Stomach (tissue), 4 donors: ENCODE data around the gene ZEB1.

Source experiments
- CTCF ChIP-seq, 7 experiments: fragments of 450-650 bp in 4 of 7; fragments of 200-600 bp in 3 of 7; sonication (generic) in 3 of 7; IDR thresholded peaks; one replicate each; pipeline ENCODE4 v1.5.1; 2016 to 2019; ENCODE audit warnings: antibody characterized with exemption in 7 of 7, control low read depth in 2 of 7, mild to moderate bottlenecking in 1 of 7
- POLR2A ChIP-seq, 4 donors: fragments of 450-650 bp; IDR thresholded peaks; one replicate each; pipeline ENCODE4 v1.6.1; 2016; ENCODE audit warnings: antibody characterized with exemption in 4 of 4, control low read depth in 2 of 4, mild to moderate bottlenecking in 1 of 4, moderate library complexity in 1 of 4
- POLR2AphosphoS5 ChIP-seq, 3 donors: sonication (generic); formaldehyde crosslinking; IDR thresholded peaks; one replicate each; pipeline ENCODE4 v1.6.1; 2016; ENCODE audit warnings: antibody characterized with exemption in 3 of 3

GRCh38 chr10:31509989-31510388 lies 191.0 kb downstream of the ZEB1 start:
- TF ChIP-seq CTCF (IDR thresholded peaks at IDR 0.05) (no peak), POLR2A (IDR thresholded peaks at IDR 0.05) (no peak), POLR2AphosphoS5 (IDR thresholded peaks at IDR 0.05) (no peak)
